ENCODE results near the gene FIGNL2. TPM values are rescaled to one million over a fixed set of nuclear protein-coding genes. Genes with fewer than 3 reads are reported as not detected.

The FIGNL2 gene
- total RNA-seq, 3 donors from 2014 or later = 0.16 to 1.3 (median 0.29) TPM

GRCh38 chr12:51893786-51894185 lies 45.3 kb upstream of the FIGNL2 start:
- no peak for DNase-seq (ENCODE audit: low spot score in 2 of 2)
- no peak for TF ChIP-seq CTCF (IDR thresholded peaks at IDR 0.05)
- TF ChIP-seq POLR2A (IDR thresholded peaks at IDR 0.05) = no peak
- no peak for TF ChIP-seq POLR2AphosphoS5 (IDR thresholded peaks at IDR 0.05)
- Histone ChIP-seq H3K9me3 (no peaks in the 10 kb centered on the region), H3K27ac (no peak overlapping the region), H3K4me3 (no peak overlapping the region), H3K36me3 (no peaks in the 10 kb centered on the region), H3K27me3 (no peaks in the 10 kb centered on the region), H3K4me1 (no peaks in the 10 kb centered on the region)
- intact Hi-C loops (cut with DNase I; ENCODE audit: low total_unique reads) = no loop called here

GRCh38 chr12:51891843-51892242 lies 43.3 kb upstream of the FIGNL2 start:
- Histone ChIP-seq H3K36me3 (no peaks in the 10 kb centered on the region), H3K9me3 (no peaks in the 10 kb centered on the region), H3K27ac (no peak overlapping the region), H3K4me3 (no peak overlapping the region), H3K4me1 (no peaks in the 10 kb centered on the region), H3K27me3 (no peaks in the 10 kb centered on the region)
- intact Hi-C loops (cut with DNase I; ENCODE audit: low total_unique reads) = no loop called here
- TF ChIP-seq POLR2AphosphoS5 (IDR thresholded peaks at IDR 0.05) (no peak), POLR2A (IDR thresholded peaks at IDR 0.05) (no peak), CTCF (IDR thresholded peaks at IDR 0.05) (peak in 2 of 3 donors; percentile 26 to 48)
- no peak for DNase-seq (ENCODE audit: low spot score in 2 of 2)

- intact Hi-C loops (cut with DNase I; ENCODE audit: low total_unique reads) = no loop called here
- no peaks in the 10 kb centered on the region for H3K27me3 ChIP-seq
- no peak overlapping the region for H3K4me3 ChIP-seq
- DNase-seq (ENCODE audit: low spot score in 2 of 2) = no peak
- H3K36me3 ChIP-seq = no peaks in the 10 kb centered on the region
- TF ChIP-seq POLR2A (IDR thresholded peaks at IDR 0.05) = no peak
- TF ChIP-seq POLR2AphosphoS5 (IDR thresholded peaks at IDR 0.05) = no peak
- TF ChIP-seq CTCF (IDR thresholded peaks at IDR 0.05) = no peak
- H3K4me1 ChIP-seq = peaks cover 0 to 5% of the 10 kb centered on the region in 2 donors
- H3K9me3 ChIP-seq = no peaks in the 10 kb centered on the region
- H3K27ac ChIP-seq = no peak overlapping the region
These were observed 42.1 kb upstream of the FIGNL2 start for GRCh38 chr12:51890511-51891171.

DNA sequence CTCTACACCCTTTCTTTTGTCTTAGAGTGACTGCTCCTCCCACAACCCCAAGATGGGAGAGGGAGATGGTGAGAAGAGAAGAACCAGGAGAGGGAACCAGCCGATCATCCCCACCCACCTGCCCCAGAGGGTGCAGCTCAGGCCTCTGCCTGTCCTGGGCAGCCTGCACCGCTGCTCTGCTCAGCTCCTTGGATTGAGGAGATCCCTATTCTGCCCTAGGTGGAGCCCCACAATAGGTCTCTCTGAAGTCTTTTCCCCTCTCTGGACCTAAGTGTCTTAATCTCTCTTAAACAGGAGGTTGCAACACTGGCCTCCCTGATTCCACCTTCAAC lies 41.6 kb upstream of the FIGNL2 start:
- H3K36me3 ChIP-seq = no peaks in the 10 kb centered on the region
- TF ChIP-seq POLR2AphosphoS5 (IDR thresholded peaks at IDR 0.05) = no peak
- TF ChIP-seq POLR2A (IDR thresholded peaks at IDR 0.05) = no peak
- no peak for TF ChIP-seq CTCF (IDR thresholded peaks at IDR 0.05)
- intact Hi-C loops (cut with DNase I; ENCODE audit: low total_unique reads) = no loop called here
- no peak overlapping the region for H3K4me3 ChIP-seq
- no peaks in the 10 kb centered on the region for H3K9me3 ChIP-seq
- no peak for DNase-seq (ENCODE audit: low spot score in 2 of 2)
- H3K4me1 ChIP-seq = peaks cover 0 to 5% of the 10 kb centered on the region in 2 donors
- H3K27ac ChIP-seq = no peak overlapping the region
- no peaks in the 10 kb centered on the region for H3K27me3 ChIP-seq

- intact Hi-C loops (cut with DNase I; ENCODE audit: low total_unique reads) = no loop called here
- Histone ChIP-seq H3K4me1 (peaks cover 0 to 5% of the 10 kb centered on the region in 2 donors), H3K4me3 (no peak overlapping the region), H3K9me3 (no peaks in the 10 kb centered on the region), H3K27ac (no peak overlapping the region), H3K27me3 (no peaks in the 10 kb centered on the region), H3K36me3 (no peaks in the 10 kb centered on the region)
- no peak for DNase-seq (ENCODE audit: low spot score in 2 of 2)
- TF ChIP-seq CTCF (IDR thresholded peaks at IDR 0.05) (no peak), POLR2AphosphoS5 (IDR thresholded peaks at IDR 0.05) (no peak), POLR2A (IDR thresholded peaks at IDR 0.05) (no peak)
These were observed 41.0 kb upstream of the FIGNL2 start for GRCh38 chr12:51889216-51890132.

Data from breast epithelium (tissue), 4 donors.